ENCODE data around the gene MTMR3.
A peak's percentile ranks its signal among the peaks of the same experiment; 100 is the strongest.

Gene MTMR3

DNA sequence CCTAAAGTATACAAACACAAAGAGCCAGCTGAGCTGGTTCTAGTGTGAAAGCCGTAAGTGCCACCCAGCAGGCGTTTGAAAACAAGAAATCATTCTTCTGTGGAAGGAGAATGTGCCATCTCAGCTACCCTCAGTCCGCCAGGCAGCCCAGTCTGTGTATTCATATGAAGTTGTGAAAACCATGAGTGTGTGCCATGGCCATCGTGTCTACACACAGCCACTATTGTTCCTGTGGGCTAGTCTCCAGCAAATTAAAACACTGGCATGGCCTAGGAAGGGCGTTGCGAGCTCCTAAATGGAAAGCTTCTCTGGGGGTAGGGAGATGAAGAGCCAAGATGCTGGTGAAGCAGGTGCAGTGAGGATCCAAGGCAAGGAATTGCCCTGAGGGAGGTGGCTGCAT is 145.8 kb downstream of the MTMR3 start:
- no peak for DNase-seq (ENCODE audit: low read depth)

DNA sequence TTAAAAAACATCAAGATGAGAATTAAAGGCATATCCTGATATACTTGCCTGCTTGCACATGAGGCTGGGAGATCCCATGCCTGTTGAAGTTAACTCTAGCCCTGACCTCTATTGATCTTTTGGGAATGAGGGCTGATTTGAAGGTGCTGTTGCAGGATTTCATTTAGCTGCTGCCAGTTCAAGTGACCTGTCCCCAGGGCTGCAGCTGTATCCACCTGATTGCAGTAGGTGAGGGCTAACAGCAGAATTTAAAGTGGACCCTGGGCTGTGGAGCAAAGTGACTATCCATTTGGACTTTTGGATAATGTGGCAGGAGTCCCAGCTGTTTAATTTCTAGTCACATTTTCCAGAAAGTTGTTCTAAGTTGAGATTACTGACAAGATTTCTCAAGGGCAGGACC is 146.5 kb downstream of the MTMR3 start:
- DNase-seq (ENCODE audit: low read depth): no peak

DNA sequence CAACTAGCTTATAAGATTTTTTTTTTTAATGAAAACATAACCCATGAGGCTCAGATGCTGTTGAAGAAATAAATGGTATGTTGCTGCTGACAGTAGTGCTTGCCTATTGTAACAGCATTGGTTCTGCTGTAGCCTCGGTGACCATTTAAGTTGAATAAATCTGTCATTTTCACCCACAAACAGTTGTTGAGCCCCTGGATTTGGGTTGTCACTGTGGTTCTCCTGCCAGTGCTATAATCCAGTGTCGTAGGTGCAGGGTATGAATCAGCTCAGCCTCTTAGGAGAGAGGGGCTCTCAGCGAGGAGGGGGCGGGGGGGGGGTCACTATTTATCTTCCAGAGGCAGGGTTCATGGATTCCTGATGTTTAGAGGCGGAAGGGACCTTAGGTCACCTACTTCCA is 147.4 kb downstream of the MTMR3 start:
- no peak for DNase-seq (ENCODE audit: low read depth)

DNA sequence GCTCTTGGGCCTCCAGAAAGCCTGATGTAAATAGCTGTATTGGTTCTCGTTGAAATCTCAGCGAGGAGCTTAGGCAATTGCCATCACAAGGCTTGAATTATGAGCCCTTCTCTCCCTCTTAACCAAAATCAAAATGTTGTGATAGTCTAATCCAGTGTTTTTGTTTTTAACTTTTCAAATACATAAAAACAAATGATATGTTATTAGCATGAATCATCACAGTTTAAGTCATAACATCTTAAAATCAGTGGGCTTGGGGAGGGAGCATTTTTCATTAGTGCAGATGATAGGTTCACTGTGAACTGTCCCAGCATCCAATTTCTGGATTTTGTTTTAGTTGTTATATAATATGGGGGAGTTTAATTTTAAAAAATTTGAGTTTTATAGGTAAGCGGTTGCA is 148.4 kb downstream of the MTMR3 start:
- DNase-seq (ENCODE audit: low read depth): no peak

DNA sequence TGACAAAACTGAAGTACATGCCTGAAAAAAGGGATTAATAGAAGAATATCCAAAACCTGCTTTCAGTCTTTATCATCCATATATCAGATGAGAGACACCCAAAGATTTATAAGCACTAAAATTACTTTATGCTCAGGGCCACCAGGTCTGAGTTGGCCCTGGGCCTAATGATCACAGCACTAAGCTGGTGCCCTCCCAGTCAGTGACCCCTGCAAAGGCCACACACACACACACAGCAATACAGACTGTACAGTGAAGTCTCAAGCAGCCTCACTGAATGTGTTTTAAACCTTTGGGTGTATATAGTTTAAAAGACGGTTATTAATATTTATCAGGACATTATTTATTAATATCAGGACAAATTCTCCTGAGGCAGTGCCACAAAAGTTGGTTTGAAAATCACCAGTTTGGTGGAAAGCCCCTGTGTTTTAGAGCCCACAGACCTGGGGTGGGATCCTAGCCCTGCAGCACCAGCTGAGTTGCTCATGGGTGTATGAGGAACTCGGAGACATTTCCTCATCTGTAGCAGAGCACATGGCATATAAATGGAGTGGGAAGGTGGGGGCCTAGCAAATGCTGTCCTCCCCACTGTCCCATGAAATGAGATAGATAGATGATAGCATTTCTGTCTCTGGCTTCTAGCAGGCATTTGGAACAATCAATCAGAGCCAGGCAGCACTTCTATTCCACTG is 148.9 kb downstream of the MTMR3 start:
- DNase-seq (ENCODE audit: low read depth): no peak

DNA sequence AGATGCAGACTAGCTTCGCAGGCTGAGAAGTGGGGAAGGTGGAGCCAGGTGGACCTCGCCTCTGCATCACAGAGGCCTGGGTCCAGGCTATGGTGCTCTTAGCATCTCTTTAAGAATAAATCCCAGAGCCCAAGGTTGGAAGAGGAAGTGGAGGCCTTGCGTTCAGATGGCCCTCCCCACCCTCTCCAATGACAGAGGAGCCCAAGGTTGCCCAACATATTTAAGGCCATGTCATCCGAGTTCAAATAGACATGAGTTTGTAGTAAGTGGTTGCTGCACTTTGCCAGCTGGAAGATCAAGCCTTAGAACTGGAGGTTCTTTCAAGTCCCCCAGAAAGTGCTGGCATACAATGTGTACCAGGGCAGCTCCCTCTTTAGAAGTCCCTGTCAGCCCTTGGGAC is 150.2 kb downstream of the MTMR3 start:
- no peak for DNase-seq (ENCODE audit: low read depth)

DNA sequence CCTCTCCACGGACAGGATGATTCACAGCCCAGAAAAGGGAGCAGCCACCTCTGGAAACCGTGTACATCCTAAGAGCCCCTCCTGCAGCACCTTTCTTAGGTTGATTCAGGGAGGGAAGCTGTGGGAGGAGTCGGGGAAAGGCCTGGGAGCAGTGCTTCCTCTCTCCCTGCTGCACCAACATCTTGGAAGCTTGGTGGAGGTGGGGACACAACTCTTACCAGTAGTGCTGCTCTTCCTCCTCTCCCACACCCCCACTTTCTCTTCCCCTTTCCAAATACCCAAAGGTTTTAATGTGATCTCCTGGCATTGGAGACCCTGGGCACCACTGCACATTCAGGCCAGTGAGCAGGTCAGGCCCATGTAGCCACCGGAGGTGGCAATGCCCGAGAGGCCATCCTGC is 150.9 kb downstream of the MTMR3 start:
- no peak for DNase-seq (ENCODE audit: low read depth)

DNA sequence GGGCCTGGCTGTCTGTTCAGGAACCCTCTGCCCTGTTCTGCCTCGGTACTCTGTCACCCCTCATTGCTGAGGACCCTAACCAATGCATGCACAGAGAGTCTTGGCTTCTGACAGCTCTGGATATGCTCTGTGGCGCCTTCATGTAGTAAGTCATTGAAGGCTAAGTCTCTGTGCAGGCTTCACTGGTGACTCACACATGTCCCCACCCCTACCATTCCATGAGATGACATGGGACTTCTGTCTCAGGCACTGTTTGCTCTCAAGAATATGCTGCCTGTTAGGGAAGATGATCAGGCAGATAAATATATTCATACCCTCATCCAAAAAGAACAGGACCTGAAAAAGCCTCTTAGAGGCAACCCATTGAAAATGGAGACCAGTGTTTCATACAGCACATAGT is 153.7 kb downstream of the MTMR3 start:
- peak; percentile 49 for DNase-seq (ENCODE audit: low read depth)

DNA sequence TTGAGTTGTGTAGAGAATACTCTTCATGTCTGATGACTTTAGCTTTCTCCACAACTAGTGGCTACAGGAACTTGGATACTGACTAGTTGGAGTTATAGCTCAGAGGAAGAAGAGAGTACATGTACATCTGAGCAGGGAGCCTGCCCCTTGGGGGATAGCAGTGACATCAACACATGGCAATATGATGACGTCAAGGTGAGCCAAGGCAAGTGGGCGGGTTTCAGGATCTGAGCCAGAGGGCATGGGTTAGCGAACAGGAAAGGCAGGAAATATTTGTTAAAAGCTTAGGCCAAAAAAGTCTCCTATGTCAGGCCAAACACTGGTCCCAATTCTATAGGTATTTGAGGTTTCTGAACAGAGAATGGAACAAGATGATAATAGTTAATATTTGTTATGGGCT is 155.2 kb downstream of the MTMR3 start:
- peak; percentile 63 for DNase-seq (ENCODE audit: low read depth)

DNA sequence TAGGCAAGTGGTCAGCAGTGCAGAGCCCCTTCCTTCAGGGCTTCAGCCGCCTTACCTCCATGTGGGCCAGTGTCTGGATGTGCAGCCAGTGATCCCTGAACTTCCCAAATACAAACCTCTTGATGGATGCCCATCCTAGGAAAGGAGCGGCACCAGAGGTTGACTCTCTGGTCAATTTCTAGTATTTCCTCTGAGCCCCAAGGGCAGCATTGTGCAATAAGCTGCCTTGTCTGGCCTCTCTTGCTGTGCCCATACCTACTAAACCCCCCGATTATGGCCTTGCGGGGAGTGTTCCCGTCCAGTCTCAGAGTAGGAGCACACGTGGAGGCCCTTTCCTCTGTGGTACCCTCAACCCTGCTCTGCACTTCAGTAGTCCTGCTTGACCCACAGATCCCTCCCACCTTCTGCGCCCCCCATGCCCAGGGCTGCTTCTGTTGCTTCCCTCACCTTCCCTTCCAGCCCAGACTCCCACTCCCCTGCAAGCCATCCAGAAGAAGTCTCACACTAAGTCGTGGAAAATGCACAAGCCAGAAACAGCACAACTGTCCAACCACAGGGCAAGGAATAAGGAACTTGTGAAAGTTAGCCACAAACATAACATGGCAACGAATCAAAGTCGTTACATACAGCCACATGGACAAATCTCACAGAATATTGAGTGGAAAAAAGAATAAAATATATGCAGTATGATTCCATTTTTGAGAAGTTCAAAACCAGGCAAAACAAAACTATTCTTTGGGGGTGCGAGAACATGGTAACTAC is 157.7 kb downstream of the MTMR3 start:
- no peak for DNase-seq (ENCODE audit: low read depth)

DNA sequence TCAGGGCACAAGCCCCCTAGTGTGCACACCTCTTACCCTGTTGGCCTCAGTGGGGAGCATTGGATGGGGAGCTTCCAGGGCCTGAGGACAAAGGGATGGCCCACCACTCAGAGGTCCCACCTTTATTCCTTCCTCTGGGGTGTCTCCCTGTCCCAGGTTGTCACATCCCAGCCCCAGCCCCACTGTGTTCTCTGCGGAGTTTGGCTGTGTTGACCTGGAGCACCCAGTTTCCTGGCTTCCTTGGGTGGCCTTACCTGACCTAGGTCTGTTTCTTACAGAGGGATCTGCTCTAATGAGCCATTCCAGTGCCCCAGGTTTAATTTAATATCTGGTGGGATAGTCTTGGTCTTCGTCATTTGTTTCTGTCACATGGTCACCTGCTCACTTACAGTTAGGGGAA is 158.5 kb downstream of the MTMR3 start:
- DNase-seq (ENCODE audit: low read depth): no peak

DNA sequence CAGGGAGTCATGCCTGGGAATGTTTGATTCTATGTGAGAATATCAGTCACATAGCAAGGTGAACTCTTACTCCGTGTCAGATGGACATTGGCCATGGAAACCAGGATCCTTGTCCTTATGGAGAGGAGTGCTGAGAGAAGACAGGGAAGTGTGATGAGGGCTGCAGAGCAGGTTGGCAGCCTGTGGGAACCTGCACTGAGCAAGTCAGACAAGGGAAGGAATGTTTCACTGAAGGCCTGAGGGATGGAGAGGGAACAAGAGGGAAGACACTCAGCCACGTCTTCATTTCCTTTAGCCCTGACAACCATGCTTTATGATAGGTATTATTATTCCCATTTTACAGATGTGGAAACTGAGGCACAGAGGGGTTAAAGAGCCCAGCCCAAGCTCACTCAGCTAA is 158.9 kb downstream of the MTMR3 start:
- no peak for DNase-seq (ENCODE audit: low read depth)

DNA sequence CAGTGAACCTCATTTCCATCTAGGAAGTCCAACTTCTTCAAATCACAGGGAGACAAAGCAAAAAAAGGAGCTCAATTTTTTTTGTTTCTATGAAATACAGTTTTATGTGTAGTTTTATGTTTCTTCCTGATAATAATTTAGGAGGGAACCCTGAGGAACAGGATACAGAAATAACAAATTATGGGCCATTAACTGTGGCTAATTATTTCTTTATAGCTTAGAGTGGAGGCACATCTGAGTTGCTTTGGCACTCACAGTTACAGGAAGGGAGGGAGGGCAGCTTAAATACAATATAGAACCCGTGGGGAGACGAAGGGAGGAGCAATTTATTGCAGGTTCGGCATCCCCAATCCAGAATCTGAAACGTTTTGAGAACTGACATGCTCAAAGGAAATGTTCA is 160.2 kb downstream of the MTMR3 start:
- no peak for DNase-seq (ENCODE audit: low read depth)

DNA sequence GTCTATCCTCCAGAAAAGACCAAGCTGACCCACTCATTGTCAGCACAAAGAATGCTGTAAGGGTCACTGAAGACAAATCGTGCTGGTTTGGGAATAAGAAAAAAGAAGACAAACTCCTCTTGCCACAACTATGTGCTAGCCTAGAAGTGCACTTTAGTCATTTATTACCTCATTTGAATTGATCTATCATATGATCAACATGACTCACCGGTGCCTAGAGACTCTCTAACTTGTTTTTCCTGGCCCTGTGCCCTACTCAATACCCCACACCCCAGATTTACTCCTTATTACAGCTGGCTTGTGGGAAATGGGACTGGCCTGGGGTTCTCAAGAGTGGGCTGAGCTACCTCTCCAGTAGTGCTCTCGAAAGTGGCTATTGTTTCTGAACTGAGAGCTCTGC is 161.4 kb downstream of the MTMR3 start:
- DNase-seq (ENCODE audit: low read depth): peak; percentile 95

DNA sequence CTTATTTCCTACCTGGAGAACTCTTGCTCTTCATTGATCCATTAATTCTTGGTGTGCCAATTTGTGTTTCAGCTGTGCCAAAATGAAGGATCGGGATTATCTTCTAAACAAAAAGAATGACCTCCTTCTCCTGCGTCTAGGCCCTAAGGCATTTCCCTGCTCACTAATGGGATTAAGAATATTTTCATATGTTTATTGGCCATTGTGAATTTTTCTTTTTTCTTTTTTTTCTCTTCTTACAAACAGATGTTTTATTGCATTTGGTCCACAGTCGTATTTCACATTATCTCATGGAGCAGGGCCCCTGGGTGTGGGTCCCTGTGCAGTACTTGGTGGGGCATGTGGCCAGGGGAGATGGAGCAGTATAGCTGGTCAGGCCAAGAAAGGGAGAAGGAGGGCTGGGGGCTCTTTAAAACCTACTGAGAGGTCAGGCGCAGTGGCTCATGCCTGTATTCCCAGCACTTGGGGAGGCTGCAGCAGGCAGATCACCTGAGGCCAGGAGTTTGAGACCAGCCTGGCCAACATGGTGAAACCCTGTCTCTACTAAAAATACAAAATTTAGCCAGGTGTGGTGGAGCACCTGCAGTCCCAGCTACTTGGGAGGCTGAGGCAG is 162.0 kb downstream of the MTMR3 start:
- DNase-seq (ENCODE audit: low read depth): no peak

DNA sequence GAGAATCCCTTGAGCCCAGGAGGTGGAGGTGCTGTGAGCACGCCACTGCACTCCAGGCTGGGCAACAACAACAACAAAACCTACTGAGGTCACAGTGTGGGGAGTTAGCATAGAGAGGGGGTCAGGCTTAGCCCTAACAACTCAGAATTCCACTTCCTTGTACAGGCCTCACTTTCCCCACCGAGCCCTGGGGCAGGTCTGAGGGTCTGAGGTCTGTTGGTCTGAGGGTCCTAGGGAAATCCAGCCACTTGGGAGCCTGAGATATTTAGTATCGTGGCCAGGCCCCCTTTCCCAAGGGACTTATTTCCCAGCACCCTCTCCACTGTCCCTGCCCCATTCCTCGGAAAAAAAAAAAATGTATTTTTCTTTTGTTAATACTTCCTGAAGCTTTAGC is 162.5 kb downstream of the MTMR3 start:
- no peak for DNase-seq (ENCODE audit: low read depth)

DNA sequence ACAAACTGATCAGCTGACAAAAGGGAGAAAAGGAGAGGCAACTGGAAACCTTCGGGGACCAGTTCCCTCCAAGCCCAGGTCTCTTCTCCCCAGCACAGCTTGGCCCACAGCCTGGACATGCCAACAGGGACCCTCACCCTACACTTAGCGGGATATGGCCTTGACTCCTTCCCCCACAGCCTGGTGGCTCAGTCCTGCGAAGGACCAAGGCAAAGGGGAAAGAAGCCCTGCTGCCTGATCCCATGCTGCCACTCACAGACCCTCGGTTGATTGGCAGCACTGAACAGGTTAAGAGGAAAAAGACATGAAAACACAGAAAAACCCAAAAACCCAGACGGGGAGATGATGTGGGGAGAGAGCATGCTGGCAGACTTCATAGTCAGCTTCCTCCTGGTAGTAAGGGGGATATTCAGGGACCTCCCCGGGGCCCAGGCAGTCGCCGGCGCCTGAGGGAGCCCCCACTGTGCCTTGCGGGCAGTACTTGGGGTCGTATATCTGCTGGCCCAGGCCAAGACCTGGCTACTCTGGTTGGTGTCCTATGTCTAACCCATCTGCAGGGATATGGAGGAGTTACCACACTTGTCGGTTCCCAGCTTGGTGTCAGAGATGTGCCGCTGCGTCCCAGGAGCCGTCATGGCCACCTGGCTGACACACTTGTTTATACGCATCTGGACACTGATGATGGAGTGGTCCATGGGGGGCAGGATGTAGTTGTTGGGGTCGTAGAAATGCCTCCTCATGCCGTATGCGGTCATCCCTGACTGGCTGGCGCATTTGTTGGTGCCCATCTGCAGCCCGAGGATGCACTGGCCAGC is 163.1 kb downstream of the MTMR3 start:
- no peak for DNase-seq (ENCODE audit: low read depth)

DNA sequence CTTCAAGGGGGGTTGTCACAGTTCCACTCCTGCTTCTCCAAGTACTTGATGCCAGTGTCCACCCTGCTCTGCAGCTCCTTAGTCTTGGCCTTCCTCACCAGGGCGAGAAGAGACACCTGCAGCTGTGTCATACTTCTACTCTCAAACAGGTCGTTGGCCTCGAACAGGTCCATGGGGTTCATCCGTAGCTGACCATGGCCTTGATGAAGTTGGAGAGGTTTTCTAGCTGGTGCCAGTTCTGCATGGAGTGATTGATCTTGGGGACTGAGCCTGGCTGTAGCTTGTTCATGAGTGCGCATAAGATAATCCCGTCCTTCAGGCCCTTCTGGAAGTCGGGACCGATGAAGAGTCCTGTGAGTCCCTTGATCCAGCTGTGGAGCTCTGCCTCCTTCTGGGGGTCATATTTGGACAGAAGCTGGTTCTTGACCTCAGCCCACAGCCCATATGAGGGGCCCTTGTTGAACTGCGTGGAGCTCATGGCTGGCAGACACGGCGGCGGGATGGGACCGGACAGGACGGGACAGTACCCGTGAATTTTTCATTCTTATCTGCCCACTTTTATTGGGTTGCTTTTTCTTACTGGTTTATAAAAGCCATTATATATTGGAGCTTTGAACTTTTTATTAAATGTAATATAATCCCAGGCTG is 163.9 kb downstream of the MTMR3 start:
- DNase-seq (ENCODE audit: low read depth): no peak

DNA sequence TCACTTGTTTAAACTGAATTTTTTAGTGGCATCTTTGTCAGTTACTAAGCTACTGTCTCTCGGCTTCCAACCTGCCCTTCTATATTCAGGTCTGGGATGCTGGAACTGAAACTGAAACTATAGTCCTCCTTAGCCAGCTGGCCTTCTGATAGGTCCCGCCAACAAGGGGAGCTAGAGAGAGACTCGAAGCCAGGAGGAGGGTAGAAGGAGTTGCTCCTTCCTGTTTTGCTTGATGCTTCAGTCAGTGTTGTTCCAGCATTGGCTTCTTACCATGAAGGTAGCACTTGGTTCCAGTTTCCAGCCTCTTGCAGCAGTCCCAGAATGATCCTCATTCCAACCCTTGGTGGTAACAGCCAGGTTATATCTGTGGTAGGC is 164.4 kb downstream of the MTMR3 start:
- DNase-seq (ENCODE audit: low read depth): peak; percentile 17

DNA sequence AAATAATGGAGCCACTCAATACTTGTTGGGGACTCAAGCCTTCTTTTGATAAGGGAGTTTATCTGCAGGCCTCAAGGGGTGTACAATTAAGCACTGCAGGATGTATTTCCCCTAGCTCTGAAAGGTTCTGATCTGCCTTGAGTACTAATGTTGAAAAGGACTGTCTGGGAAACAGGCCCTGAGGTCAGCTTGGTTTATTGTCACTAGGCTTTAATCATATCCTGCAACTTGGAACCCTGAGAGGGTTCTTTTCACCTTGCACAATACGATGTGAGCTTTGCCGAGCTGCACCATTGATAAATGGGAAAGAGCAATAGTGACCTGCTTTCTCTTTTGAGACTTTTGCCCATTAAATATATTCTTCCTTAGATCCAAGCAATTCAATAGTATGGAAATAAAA is 165.7 kb downstream of the MTMR3 start:
- no peak for DNase-seq (ENCODE audit: low read depth)

DNA sequence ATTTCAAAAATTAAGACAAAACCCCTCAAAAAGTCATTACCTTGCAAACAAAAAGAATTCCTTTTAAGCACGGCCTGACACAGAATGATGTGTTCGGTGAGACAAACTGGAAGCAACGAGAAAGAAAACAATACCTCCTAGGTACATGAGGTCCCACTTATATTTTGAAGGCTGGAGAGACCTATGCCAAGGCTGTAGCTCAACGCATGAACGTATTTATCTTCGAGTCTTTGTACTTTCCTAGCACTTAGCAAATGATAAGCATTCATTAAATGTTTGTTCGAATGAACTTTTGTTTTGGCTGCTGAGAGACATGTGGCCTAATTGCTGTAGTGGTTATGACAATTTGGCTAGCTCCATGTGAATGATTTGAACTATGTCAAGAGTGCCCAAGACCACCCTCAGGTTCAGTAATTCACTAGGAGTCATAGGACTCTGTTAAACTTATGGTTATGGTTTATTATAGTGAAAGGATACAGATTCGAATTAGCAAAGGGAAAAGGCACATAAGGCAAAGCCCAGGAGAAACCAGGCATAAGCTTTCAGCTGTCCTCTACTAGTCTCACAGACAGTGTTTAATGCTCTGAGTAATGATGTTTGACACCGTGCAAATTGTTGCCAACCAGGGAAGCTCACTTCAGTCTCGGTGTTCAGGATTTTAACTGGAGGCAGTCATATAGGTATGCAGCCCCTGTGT is 171.2 kb downstream of the MTMR3 start:
- DNase-seq (ENCODE audit: low read depth): no peak

DNA sequence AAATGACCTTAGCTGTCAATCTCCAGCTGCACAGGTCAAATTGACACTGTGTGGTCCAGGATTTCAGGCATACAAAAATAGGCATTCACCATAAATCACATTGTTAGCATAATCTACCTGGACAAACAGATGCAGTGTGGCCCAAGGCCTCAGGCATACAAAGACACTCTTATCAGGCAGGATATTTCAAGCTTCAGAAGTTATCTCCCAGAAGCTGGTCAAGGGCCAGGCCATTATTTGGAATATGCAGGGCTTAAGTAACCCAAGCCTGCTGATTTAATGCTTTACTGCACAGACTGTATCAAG is 171.7 kb downstream of the MTMR3 start:
- DNase-seq (ENCODE audit: low read depth): no peak

All from ELR (cell line).